ENCODE results near the gene TXNRD2. TPM values are rescaled to one million over a fixed set of nuclear protein-coding genes. Genes with fewer than 3 reads are reported as not detected.

The TXNRD2 gene
- total RNA-seq, 6 experiments from 2014 or later: 35.9 to 47.8 (median 44.3) TPM

- intact Hi-C loops (cut with DNase I): no loop called here
These were observed 39.7 kb upstream of the TXNRD2 start for GRCh38 chr22:19981171-19981960.

DNA sequence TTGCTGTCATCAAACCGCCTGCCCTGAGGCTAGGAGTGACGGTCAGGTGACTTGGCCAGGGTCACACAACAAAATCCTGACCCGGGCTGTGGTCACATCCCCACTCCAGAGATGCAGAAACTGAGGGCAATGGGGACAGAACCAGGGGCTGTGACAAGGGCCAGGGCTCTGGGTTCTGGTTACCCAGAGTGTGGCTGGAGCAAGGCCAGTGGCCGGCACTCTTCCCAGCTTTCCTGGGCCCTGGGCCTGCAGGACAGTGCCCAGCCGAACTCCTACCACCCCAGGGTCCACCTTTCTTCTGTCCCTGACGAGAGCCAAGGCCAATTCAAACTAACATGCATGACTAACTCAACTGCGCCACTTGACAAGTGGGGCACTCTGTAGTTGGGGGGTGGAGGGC lies 39.1 kb upstream of the TXNRD2 start:
- peaks cover 0 to under 1% (median 0%) of the 10 kb centered on the region in 4 donors for H3K4me1 ChIP-seq
- DNase-seq: peak in 1 of 3 donors; percentile 43
- H3K27me3 ChIP-seq: no peaks in the 10 kb centered on the region
- WGBS (ENCODE audit: insufficient coverage, low coverage, low lambda C conversion rate, missing lambda C conversion rate): 81% methylated on average over 3 of the region's 7 CpGs
- H3K4me3 ChIP-seq: no peak overlapping the region
- ATAC-seq: no peak
- intact Hi-C loops (cut with DNase I): no loop called here
- TF ChIP-seq POLR2A (IDR thresholded peaks at IDR 0.05) (no peak), CTCF (IDR thresholded peaks at IDR 0.05) (no peak)
- H3K9me3 ChIP-seq: no peaks in the 10 kb centered on the region
- H3K36me3 ChIP-seq: no peaks in the 10 kb centered on the region
- H3K27ac ChIP-seq: no peak overlapping the region

More at GRCh38 chr22:19981171-19981960, 39.7 kb upstream of the TXNRD2 start:
- TF ChIP-seq POLR2A (IDR thresholded peaks at IDR 0.05) (no peak), CTCF (IDR thresholded peaks at IDR 0.05) (no peak)
- Histone ChIP-seq H3K9me3 (no peaks in the 10 kb centered on the region), H3K4me3 (no peak overlapping the region), H3K27me3 (no peaks in the 10 kb centered on the region), H3K4me1 (peaks cover 0 to 6% (median 2%) of the 10 kb centered on the region in 4 donors), H3K27ac (no peak overlapping the region), H3K36me3 (no peaks in the 10 kb centered on the region)
- DNase-seq (peak in 2 of 3 donors; percentile 19 to 51), ATAC-seq (no peak)
- no CpG with 5 or more reads among the region's 33 CpGs for WGBS (ENCODE audit: insufficient coverage, low coverage, low lambda C conversion rate, missing lambda C conversion rate)

- ATAC-seq (no peak), DNase-seq (peak in 1 of 3 donors; percentile 49)
- no peaks in the 10 kb centered on the region for H3K36me3 ChIP-seq
- intact Hi-C loops (cut with DNase I): loop anchor here (5.0 to 10.0 kb wide), 3 partner anchors 37 to 135 kb away; partner anchors contain the start of genes RANBP1 (in 2 of the 2), TRMT2A (in 2 of the 2), ARVCF (in 1 of the 2) and TANGO2 (in 1 of the 2)
- TF ChIP-seq POLR2A (IDR thresholded peaks at IDR 0.05): no peak
- TF ChIP-seq CTCF (IDR thresholded peaks at IDR 0.05): no peak
- H3K9me3 ChIP-seq: no peaks in the 10 kb centered on the region
- 58% methylated on average over 2 of the region's 52 CpGs for WGBS (ENCODE audit: insufficient coverage, low coverage, low lambda C conversion rate, missing lambda C conversion rate)
- H3K27me3 ChIP-seq: no peaks in the 10 kb centered on the region
- H3K4me3 ChIP-seq: no peak overlapping the region
- no peaks in the 10 kb centered on the region for H3K4me1 ChIP-seq
- no peak overlapping the region for H3K27ac ChIP-seq
These were observed 38.3 kb upstream of the TXNRD2 start for GRCh38 chr22:19979712-19980493.

DNA sequence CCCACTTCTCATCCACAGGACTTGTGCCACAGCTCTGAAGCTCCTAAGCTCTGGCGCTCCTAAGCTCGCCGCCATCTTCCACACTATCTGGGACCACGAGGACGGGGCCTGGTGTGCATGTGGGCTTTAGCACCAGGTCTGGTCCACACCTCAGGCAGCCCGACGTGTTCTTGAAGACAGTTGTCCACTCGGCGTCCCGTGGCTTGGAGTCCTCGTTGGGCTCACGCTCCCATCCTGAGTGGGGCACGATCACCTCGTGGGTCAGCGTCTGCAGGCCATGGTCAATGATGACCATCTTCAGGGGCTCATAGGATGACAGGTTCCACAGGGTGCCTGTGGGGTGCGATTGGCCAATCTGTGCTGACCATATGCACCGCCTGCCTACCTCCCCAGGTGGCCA lies 37.1 kb upstream of the TXNRD2 start:
- Histone ChIP-seq H3K27me3 (no peaks in the 10 kb centered on the region), H3K4me3 (no peak overlapping the region), H3K9me3 (no peaks in the 10 kb centered on the region), H3K36me3 (no peaks in the 10 kb centered on the region), H3K4me1 (no peaks in the 10 kb centered on the region), H3K27ac (no peak overlapping the region)
- WGBS (ENCODE audit: insufficient coverage, low coverage, low lambda C conversion rate, missing lambda C conversion rate): 100% methylated on average over 2 of the region's 17 CpGs
- TF ChIP-seq POLR2A (IDR thresholded peaks at IDR 0.05): no peak
- DNase-seq (no peak), ATAC-seq (no peak)
- intact Hi-C loops (cut with DNase I): loop anchor here (5.0 to 10.0 kb wide), 3 partner anchors 39 to 136 kb away; partner anchors contain the start of genes RANBP1 (in 2 of the 2), TRMT2A (in 2 of the 2), ARVCF (in 1 of the 2) and TANGO2 (in 1 of the 2)

Measured in right lobe of liver (tissue), 6 donors.